Activated CD4-positive, alpha-beta T cell treated with anti-CD3 and anti-CD28 coated beads for 1 hour (primary cell): ENCODE measurements around the gene CXorf65.

Experiments used
- DNase-seq: peaks from one replicate; pipeline ENCODE4 v3.0.0-alpha.2; 2020

The CXorf65 gene

GRCh38 chrX:71057848-71058530, 48.6 kb downstream of the CXorf65 start:
- DNase-seq, result no peak

- DNase-seq, result no peak
Measured at GRCh38 chrX:71056867-71057266, 49.7 kb downstream of the CXorf65 start.
